ENCODE measurements around the gene SCYGR2. TPM values are rescaled to one million over a fixed set of nuclear protein-coding genes. Genes with fewer than 3 reads are reported as not detected.
A peak's percentile ranks its signal among the peaks of the same experiment; 100 is the strongest.
"Not testable (repeated sequence)": the region's sequence is repeated elsewhere in the genome, so short reads cannot be mapped to it uniquely, and the experiment has no call there.

The SCYGR2 gene
- total RNA-seq = 1 to 10 TPM in 1 of 8 experiments, not detected in 7; 3.1 TPM

- in situ Hi-C loops (cut with MboI; ENCODE audit: low pct_unique_long_range_greater_than_20kb in 2 of 9, low sequenced_read_pairs in 9 of 9, unreplicated experiment in 9 of 9); H3K4me3 ChIP-seq; H3K4me1 ChIP-seq (replicated peaks in 1 of 2); H3K27ac ChIP-seq; ATAC-seq (replicated peaks in 6 of 8): not testable (repeated sequence)
- WGBS, 10 experiments = 18 to 96% (median 71%) methylated on average over 1 to 6 of the region's 16 CpGs; no CpG with 5 or more reads in 2 of the 10 experiments
Measured at GRCh38 chr2:227598835-227599503, at the start of gene SCYGR2. TSS of gene SCYGR2 (plus strand) at chr2:227598893. CDS start at chr2:227598893, 0 bp downstream.

- ATAC-seq (replicated peaks in 6 of 8) = no peak
- WGBS, 10 experiments = 59 to 100% (median 100%) methylated on average over 1 to 3 of the region's 3 CpGs; no CpG with 5 or more reads in 2 of the 10 experiments
Measured at GRCh38 chr2:227551836-227552235, 46.9 kb upstream of the SCYGR2 start.

GRCh38 chr2:227562581-227562980, 36.1 kb upstream of the SCYGR2 start:
- Histone ChIP-seq H3K4me3 (no peak overlapping the region), H3K27ac (no peak overlapping the region), H3K4me1 (replicated peaks in 1 of 2) (no peaks in the 10 kb centered on the region)
- in situ Hi-C loops (cut with MboI; ENCODE audit: low pct_unique_long_range_greater_than_20kb in 2 of 9, low sequenced_read_pairs in 9 of 9, unreplicated experiment in 9 of 9) = no loop called here
- no peak for ATAC-seq (replicated peaks in 6 of 8)

More at GRCh38 chr2:227551836-227552235, 46.9 kb upstream of the SCYGR2 start:
- H3K4me1 ChIP-seq (replicated peaks in 1 of 2) = no peaks in the 10 kb centered on the region
- H3K27ac ChIP-seq = no peak overlapping the region
- in situ Hi-C loops (cut with MboI; ENCODE audit: low pct_unique_long_range_greater_than_20kb in 2 of 9, low sequenced_read_pairs in 9 of 9, unreplicated experiment in 9 of 9) = no loop called here
- H3K4me3 ChIP-seq = no peak overlapping the region

- no peak for ATAC-seq (replicated peaks in 6 of 8)
- in situ Hi-C loops (cut with MboI; ENCODE audit: low pct_unique_long_range_greater_than_20kb in 2 of 9, low sequenced_read_pairs in 9 of 9, unreplicated experiment in 9 of 9) = no loop called here
- no peak overlapping the region for H3K27ac ChIP-seq
Measured at GRCh38 chr2:227565080-227565479, 33.6 kb upstream of the SCYGR2 start.

GRCh38 chr2:227566012-227566411, 32.7 kb upstream of the SCYGR2 start:
- ATAC-seq (replicated peaks in 6 of 8) = no peak
- no peak overlapping the region for H3K4me3 ChIP-seq
- H3K27ac ChIP-seq = no peak overlapping the region
- no peaks in the 10 kb centered on the region for H3K4me1 ChIP-seq (replicated peaks in 1 of 2)
- in situ Hi-C loops (cut with MboI; ENCODE audit: low pct_unique_long_range_greater_than_20kb in 2 of 9, low sequenced_read_pairs in 9 of 9, unreplicated experiment in 9 of 9) = no loop called here
- 0 to 100% (median 67%) methylated on average over 1 to 3 of the region's 3 CpGs; no CpG with 5 or more reads in 1 of the 10 experiments for WGBS, 10 experiments

More at GRCh38 chr2:227565080-227565479, 33.6 kb upstream of the SCYGR2 start:
- 80 to 100% (median 87%) methylated on average over 1 of the region's 1 CpG; no CpG with 5 or more reads in 6 of the 10 experiments for WGBS, 10 experiments
- Histone ChIP-seq H3K4me1 (replicated peaks in 1 of 2) (no peaks in the 10 kb centered on the region), H3K4me3 (no peak overlapping the region)

GRCh38 chr2:227568852-227569169, 29.9 kb upstream of the SCYGR2 start:
- 71 to 100% (median 100%) methylated on average over 1 to 2 of the region's 2 CpGs; no CpG with 5 or more reads in 1 of the 10 experiments for WGBS, 10 experiments
- H3K27ac ChIP-seq = no peak overlapping the region
- ATAC-seq (replicated peaks in 6 of 8) = no peak
- H3K4me3 ChIP-seq = no peak overlapping the region
- in situ Hi-C loops (cut with MboI; ENCODE audit: low pct_unique_long_range_greater_than_20kb in 2 of 9, low sequenced_read_pairs in 9 of 9, unreplicated experiment in 9 of 9) = no loop called here
- H3K4me1 ChIP-seq (replicated peaks in 1 of 2) = no peaks in the 10 kb centered on the region

GRCh38 chr2:227570615-227571014, 28.1 kb upstream of the SCYGR2 start:
- Histone ChIP-seq H3K4me3 (no peak overlapping the region), H3K4me1 (replicated peaks in 1 of 2) (no peaks in the 10 kb centered on the region), H3K27ac (no peak overlapping the region)
- no peak for ATAC-seq (replicated peaks in 6 of 8)
- in situ Hi-C loops (cut with MboI; ENCODE audit: low pct_unique_long_range_greater_than_20kb in 2 of 9, low sequenced_read_pairs in 9 of 9, unreplicated experiment in 9 of 9) = no loop called here
- 20 to 83% (median 43%) methylated on average over 1 of the region's 1 CpG; no CpG with 5 or more reads in 2 of the 10 experiments for WGBS, 10 experiments

- Histone ChIP-seq H3K27ac (no peak overlapping the region), H3K4me3 (no peak overlapping the region), H3K4me1 (replicated peaks in 1 of 2) (no peaks in the 10 kb centered on the region)
- peak in 1 of 8 experiments; percentile 14 for ATAC-seq (replicated peaks in 6 of 8)
- in situ Hi-C loops (cut with MboI; ENCODE audit: low pct_unique_long_range_greater_than_20kb in 2 of 9, low sequenced_read_pairs in 9 of 9, unreplicated experiment in 9 of 9) = no loop called here
Measured at GRCh38 chr2:227576110-227576509, 22.6 kb upstream of the SCYGR2 start.

GRCh38 chr2:227576812-227577211, 21.9 kb upstream of the SCYGR2 start:
- Histone ChIP-seq H3K4me3 (no peak overlapping the region), H3K4me1 (replicated peaks in 1 of 2) (no peaks in the 10 kb centered on the region), H3K27ac (no peak overlapping the region)
- 0 to 92% (median 58%) methylated on average over 1 to 2 of the region's 2 CpGs for WGBS, 10 experiments
- in situ Hi-C loops (cut with MboI; ENCODE audit: low pct_unique_long_range_greater_than_20kb in 2 of 9, low sequenced_read_pairs in 9 of 9, unreplicated experiment in 9 of 9) = no loop called here
- ATAC-seq (replicated peaks in 6 of 8) = no peak

- Histone ChIP-seq H3K4me1 (replicated peaks in 1 of 2) (no peaks in the 10 kb centered on the region), H3K4me3 (no peak overlapping the region), H3K27ac (no peak overlapping the region)
- in situ Hi-C loops (cut with MboI; ENCODE audit: low pct_unique_long_range_greater_than_20kb in 2 of 9, low sequenced_read_pairs in 9 of 9, unreplicated experiment in 9 of 9) = no loop called here
- ATAC-seq (replicated peaks in 6 of 8) = no peak
- WGBS, 10 experiments = 10 to 75% (median 51%) methylated on average over 1 to 2 of the region's 2 CpGs; no CpG with 5 or more reads in 1 of the 10 experiments
Measured at GRCh38 chr2:227577555-227577954, 21.1 kb upstream of the SCYGR2 start.

- no peak for ATAC-seq (replicated peaks in 6 of 8)
- in situ Hi-C loops (cut with MboI; ENCODE audit: low pct_unique_long_range_greater_than_20kb in 2 of 9, low sequenced_read_pairs in 9 of 9, unreplicated experiment in 9 of 9) = no loop called here
- Histone ChIP-seq H3K27ac (no peak overlapping the region), H3K4me3 (no peak overlapping the region), H3K4me1 (replicated peaks in 1 of 2) (no peaks in the 10 kb centered on the region)
- 0 to 100% (median 80%) methylated on average over 1 to 2 of the region's 2 CpGs; no CpG with 5 or more reads in 2 of the 10 experiments for WGBS, 10 experiments
Measured at GRCh38 chr2:227578642-227579041, 20.1 kb upstream of the SCYGR2 start.

GRCh38 chr2:227579791-227580190, 18.9 kb upstream of the SCYGR2 start:
- Histone ChIP-seq H3K27ac (no peak overlapping the region), H3K4me3 (no peak overlapping the region), H3K4me1 (replicated peaks in 1 of 2) (no peaks in the 10 kb centered on the region)
- peak in 3 of 8 experiments; percentile 60 to 91 (median 78) for ATAC-seq (replicated peaks in 6 of 8)
- 0 to 100% (median 65%) methylated on average over 1 of the region's 1 CpG; no CpG with 5 or more reads in 4 of the 10 experiments for WGBS, 10 experiments
- in situ Hi-C loops (cut with MboI; ENCODE audit: low pct_unique_long_range_greater_than_20kb in 2 of 9, low sequenced_read_pairs in 9 of 9, unreplicated experiment in 9 of 9) = no loop called here

- Histone ChIP-seq H3K4me3 (no peak overlapping the region), H3K4me1 (replicated peaks in 1 of 2) (no peaks in the 10 kb centered on the region), H3K27ac (no peak overlapping the region)
- in situ Hi-C loops (cut with MboI; ENCODE audit: low pct_unique_long_range_greater_than_20kb in 2 of 9, low sequenced_read_pairs in 9 of 9, unreplicated experiment in 9 of 9) = no loop called here
- no peak for ATAC-seq (replicated peaks in 6 of 8)
Measured at GRCh38 chr2:227582369-227582768, 16.3 kb upstream of the SCYGR2 start.

GRCh38 chr2:227592694-227593387, 5.9 kb upstream of the SCYGR2 start:
- 50 to 100% (median 83%) methylated on average over 1 of the region's 1 CpG; no CpG with 5 or more reads in 3 of the 10 experiments for WGBS, 10 experiments
- ATAC-seq (replicated peaks in 6 of 8) = no peak
- Histone ChIP-seq H3K4me1 (replicated peaks in 1 of 2) (no peaks in the 10 kb centered on the region), H3K4me3 (no peak overlapping the region), H3K27ac (no peak overlapping the region)
- in situ Hi-C loops (cut with MboI; ENCODE audit: low pct_unique_long_range_greater_than_20kb in 2 of 9, low sequenced_read_pairs in 9 of 9, unreplicated experiment in 9 of 9) = no loop called here
